PFSK-1 (cell line): ENCODE data around the gene ERI3.

Experiments used
- POLR2AphosphoS5 ChIP-seq: IDR thresholded peaks from 2 replicates; pipeline ENCODE4 v1.6.1; 2012; ENCODE audit warnings: low read depth, mild to moderate bottlenecking, control low read depth, low read length, moderate library complexity
- SIN3A ChIP-seq: IDR thresholded peaks from 2 replicates; pipeline ENCODE4 v1.6.1; 2012; ENCODE audit warnings: mild to moderate bottlenecking, low read length, moderate library complexity, borderline replicate concordance; ENCODE audit not compliant: insufficient read depth
- TAF1 ChIP-seq: IDR thresholded peaks from 2 replicates; pipeline ENCODE4 v1.6.1; 2012; ENCODE audit warnings: low read length, control low read depth, borderline replicate concordance; ENCODE audit not compliant: insufficient read depth

DNA sequence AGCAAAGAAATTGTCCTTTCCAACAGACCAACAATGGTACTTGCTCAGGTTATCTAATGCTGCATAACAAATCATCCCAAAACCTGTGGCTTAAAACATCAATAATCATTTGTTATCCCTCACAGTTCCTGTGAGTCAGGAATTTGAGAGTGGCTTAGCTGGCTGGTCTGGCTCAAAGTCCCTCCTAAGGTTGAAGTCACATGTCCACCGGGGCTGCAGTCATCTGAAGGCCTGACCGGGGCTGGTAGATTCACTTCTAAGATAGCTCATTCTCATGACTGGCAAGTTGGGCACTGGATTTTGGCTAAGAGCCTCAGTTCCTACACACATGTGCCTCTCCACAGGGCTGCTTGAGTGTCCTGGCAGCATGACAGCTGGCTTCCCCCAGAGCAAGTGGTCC, 16.9 kb downstream of the ERI3 start:
- TF ChIP-seq TAF1 (no peak), POLR2AphosphoS5 (no peak), SIN3A (no peak)
